Suppressor macrophage treated with lipopolysaccharide for 1 hour (primary cell): ENCODE measurements around the gene FAM20A.

ENCODE experiments used
- DNase-seq, 3 donors: peaks; one replicate each; pipeline ENCODE4 v3.0.0-alpha.2; 2020 to 2022

FAM20A gene

GRCh38 chr17:68489919-68490318 is 111.2 kb downstream of the FAM20A start:
- peak in 1 of 3 donors; percentile 33 for DNase-seq
